ENCODE data around the gene PML.
A peak's percentile ranks its signal among the peaks of the same experiment; 100 is the strongest.
"Not testable (repeated sequence)": the region's sequence is repeated elsewhere in the genome, so short reads cannot be mapped to it uniquely, and the experiment has no call there.

Gene PML

GRCh38 chr15:73957785-73958184 lies 36.7 kb upstream of the PML start:
- DNase-seq, result no peak

- no peak for DNase-seq
These were observed 35.4 kb upstream of the PML start for GRCh38 chr15:73959012-73959581.

- DNase-seq, result no peak
These were observed 34.7 kb upstream of the PML start for GRCh38 chr15:73959801-73960200.

GRCh38 chr15:73960472-73961070 lies 33.9 kb upstream of the PML start:
- not testable (repeated sequence) for DNase-seq

GRCh38 chr15:73962433-73962832 lies 32.1 kb upstream of the PML start:
- DNase-seq, result no peak

GRCh38 chr15:73964736-73965093 lies 29.8 kb upstream of the PML start:
- peak; percentile 46 for DNase-seq

GRCh38 chr15:73965094-73965757 lies 29.3 kb upstream of the PML start:
- DNase-seq, result no peak

- DNase-seq, result no peak
These were observed 28.8 kb upstream of the PML start for GRCh38 chr15:73965758-73966113.

GRCh38 chr15:73968461-73968860 lies 26.1 kb upstream of the PML start:
- no peak for DNase-seq

GRCh38 chr15:73969151-73969759 lies 25.3 kb upstream of the PML start:
- DNase-seq, result no peak

- DNase-seq, result peak; percentile 62
These were observed 21.4 kb upstream of the PML start for GRCh38 chr15:73972984-73973682.

- DNase-seq, result not testable (repeated sequence)
These were observed 20.8 kb upstream of the PML start for GRCh38 chr15:73973683-73974200.

- DNase-seq, result not testable (repeated sequence)
These were observed 18.9 kb upstream of the PML start for GRCh38 chr15:73975440-73976125.

- no peak for DNase-seq
These were observed 15.6 kb upstream of the PML start for GRCh38 chr15:73978896-73979295.

- no peak for DNase-seq
These were observed 14.9 kb upstream of the PML start for GRCh38 chr15:73979636-73980035.

- no peak for DNase-seq
These were observed 12.7 kb upstream of the PML start for GRCh38 chr15:73981761-73982221.

GRCh38 chr15:73982222-73982962 lies 12.1 kb upstream of the PML start:
- DNase-seq, result peak; percentile 59

GRCh38 chr15:73983211-73983727 lies 11.2 kb upstream of the PML start:
- DNase-seq, result peak; percentile 20

GRCh38 chr15:73983773-73984172 lies 10.7 kb upstream of the PML start:
- no peak for DNase-seq

- no peak for DNase-seq
These were observed 10.1 kb upstream of the PML start for GRCh38 chr15:73984208-73984979.

All from GOT3 (cell line).